ENCODE measurements around the gene STAB1. TPM values are rescaled to one million over a fixed set of nuclear protein-coding genes. Genes with fewer than 3 reads are reported as not detected.

The STAB1 gene
- total and polyA plus RNA-seq, 10 donors, result 287 to 1,994 (median 586) TPM

DNA sequence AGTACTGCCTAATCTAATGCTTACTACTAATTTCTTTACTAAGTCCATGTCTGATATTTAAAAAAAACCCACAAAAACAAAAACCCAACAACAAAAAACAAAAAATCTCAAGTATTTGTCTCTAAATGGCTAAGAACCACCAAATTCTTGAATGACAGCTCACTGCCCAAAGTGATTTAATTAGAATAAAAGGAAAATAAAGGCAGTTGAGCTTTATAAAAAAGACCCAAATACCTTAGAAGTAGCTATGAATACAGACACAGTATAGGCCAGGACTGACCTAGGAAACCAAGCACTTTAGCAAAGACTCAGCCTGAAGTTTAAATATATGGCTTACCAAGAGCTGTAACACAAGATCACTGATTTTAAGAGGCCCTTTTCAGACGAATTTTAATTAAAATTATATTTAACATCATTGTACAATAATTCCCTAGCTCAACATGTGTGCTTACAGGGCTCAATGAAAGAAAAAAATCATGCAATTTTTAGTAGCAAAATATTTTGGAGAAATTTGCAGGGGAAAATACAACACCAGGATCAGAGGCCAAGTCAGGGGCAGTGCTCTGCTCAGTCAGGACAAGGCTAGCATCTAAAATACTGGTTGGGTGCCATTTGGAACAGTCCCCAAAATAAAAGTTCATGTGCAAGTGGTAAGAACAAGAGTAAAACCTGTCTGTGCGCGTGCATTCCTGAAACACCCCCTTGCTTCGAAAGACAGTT lies 66.0 kb downstream of the STAB1 start:
- H3K27ac ChIP-seq, result peak overlapping the region in 1 of 8 donors; percentile 21
- H3K27me3 ChIP-seq (replicated peaks in 1 of 7), result no peaks in the 10 kb centered on the region
- intact Hi-C loops (cut with DNase I; ENCODE audit: low total_unique reads), result no loop called here
- TF ChIP-seq POLR2AphosphoS5 (IDR thresholded peaks at IDR 0.05), result no peak
- TF ChIP-seq, protein P1, sequence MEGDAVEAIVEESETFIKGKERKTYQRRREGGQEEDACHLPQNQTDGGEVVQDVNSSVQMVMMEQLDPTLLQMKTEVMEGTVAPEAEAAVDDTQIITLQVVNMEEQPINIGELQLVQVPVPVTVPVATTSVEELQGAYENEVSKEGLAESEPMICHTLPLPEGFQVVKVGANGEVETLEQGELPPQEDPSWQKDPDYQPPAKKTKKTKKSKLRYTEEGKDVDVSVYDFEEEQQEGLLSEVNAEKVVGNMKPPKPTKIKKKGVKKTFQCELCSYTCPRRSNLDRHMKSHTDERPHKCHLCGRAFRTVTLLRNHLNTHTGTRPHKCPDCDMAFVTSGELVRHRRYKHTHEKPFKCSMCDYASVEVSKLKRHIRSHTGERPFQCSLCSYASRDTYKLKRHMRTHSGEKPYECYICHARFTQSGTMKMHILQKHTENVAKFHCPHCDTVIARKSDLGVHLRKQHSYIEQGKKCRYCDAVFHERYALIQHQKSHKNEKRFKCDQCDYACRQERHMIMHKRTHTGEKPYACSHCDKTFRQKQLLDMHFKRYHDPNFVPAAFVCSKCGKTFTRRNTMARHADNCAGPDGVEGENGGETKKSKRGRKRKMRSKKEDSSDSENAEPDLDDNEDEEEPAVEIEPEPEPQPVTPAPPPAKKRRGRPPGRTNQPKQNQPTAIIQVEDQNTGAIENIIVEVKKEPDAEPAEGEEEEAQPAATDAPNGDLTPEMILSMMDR (IDR thresholded peaks at IDR 0.05 in 8 of 11, conservative IDR thresholded peaks at IDR 0.05 in 3 of 11), result no peak
- no peak for TF ChIP-seq POLR2A (IDR thresholded peaks at IDR 0.05)
- 66 to 89% (median 77%) methylated on average over 4 of the region's 4 CpGs for WGBS, 5 donors
- peaks cover 3 to 99% (median 70%) of the 10 kb centered on the region in 6 donors for H3K36me3 ChIP-seq
- H3K4me1 ChIP-seq, result peaks cover 0 to 27% (median 6%) of the 10 kb centered on the region in 6 donors
- DNase-seq, result no peak
- H3K9me3 ChIP-seq, result no peaks in the 10 kb centered on the region
- no peak overlapping the region for H3K4me3 ChIP-seq

DNA sequence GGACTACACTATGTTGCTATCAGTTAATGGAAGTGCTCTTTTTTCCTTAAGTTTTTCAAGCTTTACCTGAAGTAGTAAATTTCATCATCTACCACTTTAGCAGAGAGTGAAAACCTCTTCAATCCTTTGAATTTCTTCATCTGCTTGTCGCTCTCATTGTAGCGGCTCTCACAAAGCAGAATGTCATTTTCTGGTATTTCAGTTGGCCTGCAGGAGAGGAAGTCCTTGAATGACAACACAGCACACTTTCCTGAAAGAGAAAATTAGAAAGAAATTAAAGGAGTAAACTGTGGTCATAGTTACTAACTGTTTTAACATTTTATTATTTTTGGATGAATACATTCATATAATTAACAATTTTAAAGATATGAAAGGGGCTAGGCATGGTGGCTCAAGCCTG lies 68.8 kb downstream of the STAB1 start:
- H3K27me3 ChIP-seq (replicated peaks in 1 of 7), result no peaks in the 10 kb centered on the region
- no peak overlapping the region for H3K4me3 ChIP-seq
- intact Hi-C loops (cut with DNase I; ENCODE audit: low total_unique reads), result no loop called here
- H3K36me3 ChIP-seq, result peaks cover 0 to 98% (median 56%) of the 10 kb centered on the region in 6 donors
- no peak overlapping the region for H3K27ac ChIP-seq
- no peak for DNase-seq
- peaks cover 0 to 19% (median 6%) of the 10 kb centered on the region in 6 donors for H3K4me1 ChIP-seq
- H3K9me3 ChIP-seq, result no peaks in the 10 kb centered on the region
- TF ChIP-seq, protein P1 (IDR thresholded peaks at IDR 0.05 in 8 of 11, conservative IDR thresholded peaks at IDR 0.05 in 3 of 11), result no peak
- TF ChIP-seq POLR2AphosphoS5 (IDR thresholded peaks at IDR 0.05) (no peak), POLR2A (IDR thresholded peaks at IDR 0.05) (no peak)
- 42 to 73% (median 63%) methylated on average over 2 of the region's 2 CpGs for WGBS, 5 donors

DNA sequence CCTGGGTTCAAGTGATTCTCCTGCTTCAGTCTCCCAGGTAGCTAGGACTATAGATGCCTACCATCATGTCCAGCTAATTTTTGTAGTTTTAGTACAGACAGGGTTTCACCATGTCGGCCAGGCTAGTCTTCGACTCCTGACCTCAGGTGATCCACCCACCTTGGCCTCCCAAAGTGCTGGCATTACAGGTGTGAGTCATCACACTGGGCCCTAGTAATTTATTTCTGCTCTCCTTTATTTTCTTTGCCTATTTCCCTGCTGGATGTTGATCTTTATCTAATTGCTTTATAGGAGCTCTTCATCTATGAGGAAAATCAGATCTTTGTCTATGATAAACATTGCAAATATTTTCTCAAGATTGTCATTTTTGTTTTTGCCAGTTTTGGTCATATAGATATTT lies 72.9 kb downstream of the STAB1 start:
- Histone ChIP-seq H3K36me3 (peaks cover 0 to 98% (median 31%) of the 10 kb centered on the region in 6 donors), H3K4me3 (no peak overlapping the region), H3K4me1 (peaks cover 0 to 8% (median 0%) of the 10 kb centered on the region in 6 donors), H3K27me3 (replicated peaks in 1 of 7) (no peaks in the 10 kb centered on the region), H3K27ac (no peak overlapping the region), H3K9me3 (no peaks in the 10 kb centered on the region)
- intact Hi-C loops (cut with DNase I; ENCODE audit: low total_unique reads), result no loop called here
- DNase-seq, result no peak
- TF ChIP-seq, protein P1 (IDR thresholded peaks at IDR 0.05 in 8 of 11, conservative IDR thresholded peaks at IDR 0.05 in 3 of 11), result no peak
- TF ChIP-seq POLR2A (IDR thresholded peaks at IDR 0.05) (no peak), POLR2AphosphoS5 (IDR thresholded peaks at IDR 0.05) (no peak)
- WGBS, 5 donors, result 89 to 100% (median 96%) methylated on average over 2 of the region's 2 CpGs

- no peak for DNase-seq
- Histone ChIP-seq H3K4me3 (no peak overlapping the region), H3K9me3 (no peaks in the 10 kb centered on the region), H3K4me1 (no peaks in the 10 kb centered on the region), H3K27me3 (replicated peaks in 1 of 7) (no peaks in the 10 kb centered on the region), H3K36me3 (peaks cover 4 to 98% (median 34%) of the 10 kb centered on the region in 6 donors), H3K27ac (no peak overlapping the region)
- intact Hi-C loops (cut with DNase I; ENCODE audit: low total_unique reads), result no loop called here
- TF ChIP-seq, protein P1 (IDR thresholded peaks at IDR 0.05 in 8 of 11, conservative IDR thresholded peaks at IDR 0.05 in 3 of 11), result no peak
- no peak for TF ChIP-seq POLR2AphosphoS5 (IDR thresholded peaks at IDR 0.05)
- no peak for TF ChIP-seq POLR2A (IDR thresholded peaks at IDR 0.05)
- 93 to 98% (median 97%) methylated on average over 4 of the region's 4 CpGs for WGBS, 5 donors
Observed at GRCh38 chr3:52570076-52570475, 74.9 kb downstream of the STAB1 start.
